ENCODE results near the gene PITPNM2.
A peak's percentile ranks its signal among the peaks of the same experiment; 100 is the strongest.
"Not testable (repeated sequence)": the region's sequence is repeated elsewhere in the genome, so short reads cannot be mapped to it uniquely, and the experiment has no call there.

PITPNM2 gene

DNA sequence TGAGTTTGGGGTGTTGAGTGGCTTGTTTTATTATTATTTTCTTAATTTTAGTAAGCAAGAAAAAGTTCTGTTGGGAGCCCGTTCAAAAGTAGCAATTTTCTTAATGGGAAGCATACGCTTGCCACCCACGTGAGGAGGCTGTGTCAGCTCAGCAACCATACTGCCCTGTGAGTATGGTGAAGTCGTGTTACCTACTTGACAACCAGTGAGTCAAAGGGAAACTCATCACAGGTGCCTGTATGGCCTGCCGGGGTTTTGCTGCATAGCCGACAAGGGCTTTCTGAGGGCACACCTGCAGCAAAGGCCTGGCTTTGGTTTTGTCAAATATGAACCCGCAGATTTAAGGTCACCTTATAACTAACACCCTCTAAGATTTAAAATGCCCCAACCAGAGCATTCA is 31.1 kb downstream of the PITPNM2 start:
- DNase-seq: no peak

DNA sequence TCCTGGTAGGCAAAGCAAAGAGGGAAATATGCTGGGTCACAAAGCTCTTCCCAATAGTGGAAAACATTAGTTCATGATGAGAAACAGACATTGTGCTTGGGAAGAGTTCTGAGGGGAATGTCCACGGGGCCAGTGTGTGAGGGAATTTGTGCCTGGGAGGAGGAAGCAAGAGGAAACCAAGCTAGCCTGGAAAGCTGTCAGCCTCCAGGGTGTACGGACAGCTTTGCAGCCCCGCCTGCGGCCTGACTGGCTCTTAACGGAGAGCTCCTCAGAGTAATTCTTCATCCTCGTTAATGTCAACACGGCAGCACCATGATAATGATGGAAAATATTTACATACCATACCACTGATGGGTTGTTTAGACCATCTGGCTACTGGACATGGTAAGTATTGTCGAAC is 32.4 kb downstream of the PITPNM2 start:
- DNase-seq: no peak

DNA sequence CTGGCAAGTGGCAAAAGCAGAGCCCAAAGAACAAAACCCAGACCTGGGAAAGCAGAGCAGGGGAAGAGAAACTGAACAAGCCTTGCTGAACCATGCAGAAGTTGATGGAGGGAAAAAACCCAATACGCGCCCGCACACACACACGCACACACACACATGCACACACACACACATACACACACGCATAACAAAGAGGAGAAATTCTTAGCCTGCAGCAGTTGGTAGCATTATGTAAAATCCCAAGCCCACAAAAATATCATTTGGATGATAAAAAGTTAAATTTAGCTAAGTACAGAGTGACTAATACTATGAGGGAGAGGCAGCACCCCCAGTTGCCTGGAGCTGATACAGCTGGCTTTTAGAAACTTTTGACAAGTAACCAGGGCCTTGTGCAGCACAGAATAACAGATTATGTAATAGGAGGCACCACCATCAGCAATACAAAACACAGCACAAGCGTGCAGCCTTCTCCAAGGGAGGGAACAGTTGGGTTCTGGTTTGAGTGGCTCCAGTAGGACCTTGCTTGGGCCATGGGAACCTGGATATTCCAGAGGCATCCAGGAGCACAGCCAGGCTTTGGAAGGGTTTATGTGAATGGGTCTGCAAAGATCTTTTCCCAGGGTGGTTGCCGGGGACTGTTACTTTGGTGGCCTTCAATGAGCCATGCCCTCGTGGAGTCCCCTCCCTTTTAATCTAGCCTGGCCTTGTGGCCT is 35.3 kb downstream of the PITPNM2 start:
- DNase-seq: peak; percentile 82

DNA sequence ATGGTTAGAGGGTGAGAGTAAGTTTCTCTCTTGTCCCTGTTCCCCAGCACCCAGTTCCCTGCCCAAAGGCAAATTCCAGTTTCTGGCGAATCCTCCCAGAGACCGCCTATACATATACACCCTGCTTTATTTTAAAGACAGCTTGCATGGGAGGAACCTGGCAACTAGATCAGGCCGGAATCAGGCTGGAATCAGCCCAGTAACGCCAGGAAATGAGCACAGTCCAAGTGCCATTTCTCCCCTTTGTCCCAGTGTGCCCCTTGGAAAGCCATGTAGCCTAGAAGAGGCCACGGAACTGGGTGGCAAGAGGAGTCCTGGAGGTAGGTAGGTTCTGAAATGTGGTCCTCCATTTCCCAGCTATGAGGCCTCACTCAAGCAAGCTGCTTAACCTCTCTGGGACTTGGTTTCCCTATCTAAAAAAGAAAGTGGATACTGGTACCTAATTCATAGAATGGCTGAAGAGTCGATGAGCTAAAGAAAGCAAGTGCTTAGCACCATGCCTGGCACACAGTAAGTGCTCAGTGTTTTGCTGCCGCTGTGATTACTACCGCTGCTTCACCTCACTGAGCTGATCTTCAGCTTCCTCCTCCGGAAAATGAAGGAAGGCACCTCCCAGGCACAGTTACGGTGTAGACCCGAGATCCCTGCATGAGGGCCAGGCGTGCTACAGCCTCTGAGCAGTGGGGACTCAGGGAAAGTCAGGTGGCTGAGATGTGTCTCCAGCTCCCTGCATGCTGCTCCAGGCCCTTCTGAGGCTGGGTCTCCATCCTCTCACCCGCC is 36.4 kb downstream of the PITPNM2 start:
- no peak for DNase-seq

DNA sequence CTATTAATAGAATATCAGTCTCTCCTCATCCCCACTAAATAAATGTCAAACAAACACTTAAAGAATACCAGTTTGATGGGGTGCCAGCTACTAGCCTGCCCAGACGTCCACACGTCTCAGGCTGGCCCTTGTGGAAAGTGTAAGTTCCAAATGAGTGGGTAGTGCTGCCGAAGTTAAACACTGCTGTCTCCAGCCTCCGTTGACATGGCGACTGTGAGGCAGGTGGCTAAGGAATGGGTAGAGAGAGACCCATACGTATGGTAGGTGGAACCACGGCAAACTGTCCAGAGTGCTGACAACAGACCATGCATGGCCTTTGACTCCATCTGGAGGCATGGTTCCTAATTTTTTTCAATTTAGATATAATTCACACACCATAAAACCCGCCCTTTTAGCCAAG is 37.9 kb downstream of the PITPNM2 start:
- DNase-seq: no peak

DNA sequence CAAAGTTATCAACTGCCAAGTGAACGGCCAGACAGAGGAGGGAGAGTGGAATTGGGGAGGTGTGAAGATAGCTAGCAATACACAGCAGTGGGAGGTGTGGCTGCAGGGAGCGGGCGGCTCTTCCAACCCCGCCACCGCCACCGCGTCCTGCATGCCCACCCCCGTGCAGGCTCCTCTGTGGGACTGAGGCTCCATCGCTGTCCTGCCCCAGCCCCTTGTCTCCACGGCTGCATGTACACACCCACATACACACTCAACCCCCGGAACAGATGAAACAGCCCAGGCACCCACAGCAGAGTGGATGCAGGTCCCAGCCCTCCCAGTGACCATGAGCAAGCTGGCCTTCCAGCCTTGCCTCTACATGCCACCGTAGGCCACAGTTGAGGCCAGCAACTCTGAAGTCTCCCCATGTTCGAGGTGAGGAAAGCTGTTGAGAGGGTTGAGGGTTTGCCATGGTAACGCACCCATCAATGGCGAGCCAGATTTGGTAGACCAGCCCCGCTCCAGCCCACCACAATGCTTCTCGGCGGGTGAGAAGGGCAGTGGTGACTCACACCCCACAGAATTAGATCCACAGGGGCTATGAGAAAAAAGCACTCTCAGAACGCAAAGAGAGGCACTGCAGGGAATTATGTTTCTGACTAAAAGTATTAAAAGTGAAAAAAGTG is 39.3 kb downstream of the PITPNM2 start:
- no peak for DNase-seq

DNA sequence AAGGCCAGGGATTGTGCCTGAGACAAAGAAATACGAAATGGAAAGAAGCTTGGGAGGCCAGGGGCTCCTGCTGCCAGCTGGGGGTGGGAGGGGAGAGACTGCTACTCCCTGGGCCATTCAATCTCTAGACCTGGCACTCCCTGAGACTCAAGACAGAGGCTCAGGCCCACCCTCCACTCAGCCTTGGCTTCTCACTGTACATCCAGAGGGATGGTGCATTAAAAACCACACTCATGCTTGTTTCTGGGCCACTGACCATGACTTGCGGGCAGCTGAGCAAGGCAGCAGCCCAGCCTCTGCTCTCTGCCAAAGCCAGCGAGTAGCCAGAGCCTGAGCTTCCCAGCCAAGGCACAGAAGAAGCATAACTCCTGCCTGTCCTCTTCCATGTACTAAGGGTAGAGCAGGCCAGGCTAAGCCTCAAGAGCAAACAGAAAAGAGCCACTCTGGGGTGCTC is 41.5 kb downstream of the PITPNM2 start:
- no peak for DNase-seq

DNA sequence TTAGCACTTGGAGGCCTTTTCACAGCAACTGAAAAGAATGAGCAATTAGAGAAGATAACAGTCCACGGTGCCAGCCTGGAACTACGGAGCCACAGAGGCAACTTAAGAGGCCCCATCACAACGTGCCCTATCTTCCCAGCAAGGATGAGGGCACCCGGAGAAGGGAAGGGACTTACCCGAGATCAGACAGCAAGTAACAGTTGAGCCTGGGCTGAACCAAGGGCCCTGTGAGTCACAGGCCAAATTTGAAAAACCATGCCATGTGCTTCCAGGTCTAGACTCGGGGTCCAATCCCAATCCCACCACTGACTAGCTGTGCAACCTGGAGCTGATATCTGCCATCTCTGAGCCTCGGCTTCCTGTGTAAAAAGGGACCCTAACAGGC is 42.2 kb downstream of the PITPNM2 start:
- DNase-seq: no peak

DNA sequence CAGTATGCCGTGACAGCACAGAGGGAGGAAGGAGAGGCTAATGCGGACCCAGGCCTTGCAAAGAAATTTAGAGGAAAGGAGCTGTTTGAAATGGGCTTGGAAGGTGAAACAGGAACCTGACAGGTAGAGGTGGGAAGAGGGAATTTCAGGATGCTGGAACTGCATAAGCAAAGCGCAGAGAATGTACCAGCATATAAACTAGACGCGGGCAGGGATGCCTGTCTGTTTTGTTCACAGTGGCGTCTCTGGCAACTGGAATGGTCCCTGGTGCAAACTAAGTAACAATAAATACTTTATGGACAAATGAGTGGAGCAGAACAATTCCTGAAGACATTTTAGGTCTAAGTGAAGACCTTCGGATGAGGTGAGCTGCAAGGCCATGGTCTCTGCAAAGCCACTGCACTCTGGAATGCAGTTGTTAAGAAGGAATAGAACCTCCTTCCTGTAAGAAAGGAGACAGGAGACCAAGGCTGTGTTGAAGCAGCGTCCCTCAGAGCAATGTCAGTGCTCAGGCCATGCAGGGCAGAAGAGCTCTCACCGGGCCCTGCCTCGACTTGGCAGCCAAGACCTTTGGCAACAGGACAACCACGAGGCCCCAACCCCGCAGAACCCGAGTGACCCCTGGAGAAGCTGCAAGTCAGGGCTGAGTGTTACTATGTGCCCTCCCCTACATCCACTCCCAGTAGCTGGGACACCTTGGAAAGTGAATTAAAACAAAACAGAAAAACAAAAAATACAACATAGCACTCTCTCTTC is 42.8 kb downstream of the PITPNM2 start:
- no peak for DNase-seq

DNA sequence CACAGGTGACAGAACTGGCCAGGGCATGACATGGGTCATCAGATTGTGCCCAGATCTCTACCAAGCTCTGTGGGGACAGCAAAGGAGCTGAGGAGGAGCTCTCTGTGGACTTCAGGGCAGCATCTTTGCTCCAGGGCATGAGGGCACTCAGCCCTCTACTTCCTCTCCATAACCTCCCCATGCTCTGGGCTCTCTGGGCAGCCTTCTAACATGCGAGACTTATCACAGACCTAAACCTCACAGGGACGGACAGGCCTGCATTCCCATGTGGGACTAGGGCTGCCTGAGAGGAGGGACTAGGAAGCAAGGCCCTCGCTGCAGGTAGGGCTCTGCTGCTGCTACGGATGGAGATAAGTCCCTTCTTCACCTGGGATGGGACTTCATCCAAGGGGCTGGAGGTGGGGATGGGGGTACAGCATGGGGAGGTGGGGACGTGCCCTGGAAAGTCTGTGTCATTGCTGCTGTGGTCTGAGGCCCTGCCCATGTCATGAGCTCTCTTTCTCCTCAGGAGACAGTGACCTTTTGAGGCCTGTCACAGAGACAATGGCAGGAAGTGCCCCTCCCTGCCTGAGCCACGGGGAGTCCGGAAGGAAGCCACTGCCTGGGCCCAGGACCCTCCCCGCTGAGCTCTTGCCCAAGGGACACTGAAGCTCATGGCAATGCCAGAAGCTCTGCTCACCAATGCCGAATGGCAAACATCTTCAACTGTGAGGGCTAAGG is 44.1 kb downstream of the PITPNM2 start:
- DNase-seq: no peak

DNA sequence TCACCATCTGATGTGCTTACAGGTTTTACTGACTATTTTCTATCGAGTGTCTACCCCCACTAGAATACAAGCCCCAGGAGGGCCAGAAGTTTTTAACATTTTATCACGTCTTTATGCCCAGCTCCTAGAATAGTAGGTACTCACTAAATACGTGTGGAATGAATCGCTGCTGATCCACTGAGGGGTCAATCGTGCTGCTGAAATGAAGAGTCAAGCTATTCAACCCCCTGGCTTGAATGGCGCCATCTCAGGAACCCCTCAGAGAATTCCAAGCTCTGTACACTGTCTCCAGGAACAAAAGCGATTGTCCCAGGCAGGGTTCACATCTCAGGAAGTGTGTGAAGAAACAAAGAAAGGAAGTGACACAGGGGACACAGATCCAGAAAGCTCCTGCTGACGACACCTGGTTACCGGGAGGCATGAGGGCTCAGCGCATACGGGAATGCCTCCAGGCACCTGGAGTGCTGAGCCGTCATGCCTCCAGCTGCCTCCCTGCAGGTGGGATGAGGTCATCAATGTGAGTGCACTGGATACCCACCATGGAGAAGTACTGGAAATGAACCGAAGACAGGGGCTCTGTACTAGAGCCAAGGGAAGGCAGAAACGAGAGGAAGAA is 45.6 kb downstream of the PITPNM2 start:
- DNase-seq: no peak

DNA sequence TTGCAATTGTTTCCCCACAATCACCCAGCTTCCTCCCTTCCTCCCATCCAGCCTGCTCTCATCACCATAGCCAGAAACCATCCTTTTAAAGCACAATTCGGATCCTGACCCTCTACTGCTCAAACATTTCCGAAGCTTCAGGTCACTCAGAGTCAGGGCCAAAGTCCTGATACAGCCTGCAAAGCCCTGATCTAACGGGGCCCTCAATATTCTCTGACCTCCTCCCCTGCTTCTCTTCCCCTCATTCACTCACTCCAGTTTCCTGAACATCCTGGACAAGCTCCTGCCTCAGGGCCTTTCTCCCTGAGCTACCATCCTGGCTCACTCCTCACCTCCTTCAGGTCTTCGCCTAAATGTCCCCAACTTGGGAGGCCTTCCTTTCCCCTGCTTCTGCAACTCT is 46.1 kb downstream of the PITPNM2 start:
- no peak for DNase-seq

DNA sequence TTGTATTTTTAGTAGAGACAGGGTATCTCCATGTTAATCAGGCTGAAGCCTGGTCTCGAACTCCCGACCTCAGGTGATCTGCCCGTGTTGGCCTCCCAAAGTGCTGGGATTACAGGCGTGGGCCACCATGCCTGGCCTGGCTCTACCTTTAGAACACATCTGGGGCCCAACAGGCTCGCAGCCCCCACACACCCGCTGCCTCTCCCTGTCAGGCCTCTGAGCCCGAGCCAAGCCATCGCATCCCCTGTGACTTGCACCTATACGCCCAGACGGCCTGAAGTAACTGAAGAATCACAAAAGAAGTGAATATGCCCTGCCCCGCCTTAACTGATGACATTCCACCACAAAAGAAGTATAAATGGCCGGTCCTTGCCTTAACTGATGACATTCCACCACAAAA is 46.8 kb downstream of the PITPNM2 start:
- not testable (repeated sequence) for DNase-seq

DNA sequence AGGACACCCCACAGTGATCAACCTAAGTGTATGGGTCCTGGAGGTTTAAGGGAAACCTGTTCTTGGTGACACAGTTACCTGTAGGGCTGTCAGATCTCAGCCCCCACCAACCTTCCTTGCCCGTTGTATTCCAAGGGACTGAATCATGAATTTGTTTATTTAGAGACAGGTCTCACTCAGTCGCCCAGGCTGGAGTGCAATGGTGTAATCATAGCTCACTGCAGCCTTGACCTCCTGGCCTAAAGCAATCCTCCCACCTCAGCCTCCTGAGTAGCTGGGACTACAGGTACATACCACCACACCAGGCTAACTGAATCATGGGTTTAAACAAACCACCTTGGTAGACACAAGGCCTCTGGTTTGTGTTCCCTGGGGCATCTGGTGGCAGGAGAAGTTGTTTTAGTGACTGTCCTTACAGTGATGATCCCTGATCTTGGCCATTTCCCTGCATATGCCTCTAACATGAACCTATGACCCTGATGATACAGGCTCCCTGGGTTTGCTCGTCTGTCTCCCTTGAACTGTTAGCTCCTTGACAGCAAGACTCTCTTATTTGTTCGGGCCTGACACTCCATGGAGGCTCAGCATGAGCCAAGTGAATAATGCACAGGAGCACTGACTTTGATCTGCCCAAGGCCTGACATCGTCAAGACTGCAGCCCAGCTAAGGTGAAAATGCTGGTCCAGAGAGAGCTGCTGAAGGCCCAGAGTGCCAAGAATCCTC is 47.9 kb downstream of the PITPNM2 start:
- DNase-seq: no peak

DNA sequence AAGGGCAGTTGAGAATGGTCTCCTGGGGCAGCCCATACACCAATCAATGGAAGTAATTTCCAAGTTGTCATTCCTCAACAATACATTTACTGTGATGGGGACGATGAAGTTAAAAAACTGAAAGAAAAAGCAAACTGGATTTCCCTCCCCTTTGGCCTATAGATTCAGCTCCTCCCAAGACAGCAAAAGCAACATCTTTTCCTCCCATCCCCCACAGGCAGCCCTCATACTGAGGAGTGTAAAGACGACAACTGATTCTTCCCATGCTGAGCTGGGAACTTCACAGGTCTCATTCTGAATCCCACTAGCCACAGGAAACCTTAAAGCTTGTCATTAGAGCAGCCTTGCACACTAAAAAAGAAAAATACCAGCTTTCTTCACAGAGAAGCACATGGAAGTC is 48.5 kb downstream of the PITPNM2 start:
- no peak for DNase-seq

DNA sequence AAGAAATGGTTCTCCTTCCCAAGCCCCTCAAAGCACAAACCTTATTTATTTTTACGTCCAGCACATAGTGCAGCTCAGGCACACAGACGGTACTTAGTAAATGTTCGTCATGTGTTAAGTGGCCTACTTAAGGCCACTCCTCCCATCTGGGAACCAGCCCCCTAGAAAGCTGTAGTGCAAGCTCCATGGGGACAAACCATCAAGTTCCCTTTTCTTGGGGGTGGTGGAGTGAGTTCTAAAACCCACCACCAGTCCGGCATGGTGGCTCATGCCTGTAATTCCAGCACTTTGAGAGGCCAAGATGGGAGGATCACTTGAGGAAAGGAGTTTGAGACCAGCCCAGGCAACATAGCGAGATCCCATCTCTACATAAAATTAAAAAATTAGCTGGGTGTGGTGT is 49.4 kb downstream of the PITPNM2 start:
- DNase-seq: no peak

All from NCI-H226 (cell line).